Mesendoderm (in vitro differentiated cells): ENCODE data around the gene MELTF.
A peak's percentile ranks its signal among the peaks of the same experiment; 100 is the strongest.

ENCODE experiments used
- DNase-seq: peaks from one replicate; pipeline ENCODE4 v3.0.0; 2013
- H2AK5ac ChIP-seq: 2 replicates; pipeline ENCODE4 v1.6.1; 2013; ENCODE audit warnings: low read length, inconsistent platforms
- H2BK120ac ChIP-seq: 2 replicates; pipeline ENCODE4 v1.6.1; 2013; ENCODE audit warnings: low read depth, mild to moderate bottlenecking, low read length, moderate library complexity, mixed read lengths
- H2BK15ac ChIP-seq: replicated peaks from 2 replicates; pipeline ENCODE4 v1.6.1; 2013; ENCODE audit warnings: low read depth, mild to moderate bottlenecking, moderate library complexity
- H2BK5ac ChIP-seq: 2 replicates; pipeline ENCODE4 v1.6.1; 2013; ENCODE audit warnings: low read length, inconsistent platforms
- H3K18ac ChIP-seq: 2 replicates; pipeline ENCODE4 v1.6.1; 2013; ENCODE audit warnings: mild to moderate bottlenecking, low read length, mixed read lengths
- H3K23ac ChIP-seq: one replicate; pipeline ENCODE4 v1.6.1; 2013; ENCODE audit warnings: low read length
- H3K27ac ChIP-seq: 2 replicates; pipeline ENCODE4 v1.5.1; 2013; ENCODE audit warnings: low read depth, mild to moderate bottlenecking, inconsistent platforms, low read length, moderate library complexity
- H3K27me3 ChIP-seq: 2 replicates; pipeline ENCODE4 v1.6.1; 2013; ENCODE audit warnings: low read length, control low read depth, mild to moderate bottlenecking, inconsistent platforms; ENCODE audit not compliant: insufficient read depth, poor library complexity
- H3K36me3 ChIP-seq: 2 replicates; pipeline ENCODE4 v1.6.1; 2013; ENCODE audit warnings: low read length, inconsistent platforms; ENCODE audit not compliant: control insufficient read depth, insufficient read depth
- H3K4ac ChIP-seq: one replicate; pipeline ENCODE4 v1.6.1; 2013; ENCODE audit warnings: low read depth, mild to moderate bottlenecking, low read length, moderate library complexity
- H3K4me1 ChIP-seq: 2 replicates; pipeline ENCODE4 v1.6.1; 2013; ENCODE audit warnings: low read depth, low read length, inconsistent platforms; ENCODE audit not compliant: control insufficient read depth
- H3K4me2 ChIP-seq: 2 replicates; pipeline ENCODE4 v1.6.1; 2013; ENCODE audit warnings: low read length
- H3K4me3 ChIP-seq: 2 replicates; pipeline ENCODE4 v1.5.1; 2013; ENCODE audit warnings: mild to moderate bottlenecking, low read length
- H3K56ac ChIP-seq: one replicate; pipeline ENCODE4 v1.6.1; 2013; ENCODE audit warnings: low read length
- H3K79me1 ChIP-seq: 2 replicates; pipeline ENCODE4 v1.6.1; 2013; ENCODE audit warnings: low read length, inconsistent platforms
- H3K79me2 ChIP-seq: 2 replicates; pipeline ENCODE4 v1.6.1; 2013; ENCODE audit warnings: mild to moderate bottlenecking, low read length; ENCODE audit not compliant: control insufficient read depth, insufficient read depth
- H3K9ac ChIP-seq: 2 replicates; pipeline ENCODE4 v1.6.1; 2013; ENCODE audit warnings: low read length, inconsistent platforms
- H4K5ac ChIP-seq: one replicate; pipeline ENCODE4 v1.6.1; 2013; ENCODE audit warnings: low read length
- H4K8ac ChIP-seq: one replicate; pipeline ENCODE4 v1.6.1; 2013; ENCODE audit warnings: low read depth, mild to moderate bottlenecking, control low read depth, low read length, moderate library complexity
- WGBS: extraction: QIAGEN DNeasy Blood & Tissue Kit; methylation state at CpG from one replicate; pipeline ENCODE4 v1.1.7; 2013; ENCODE audit warnings: low lambda C conversion rate, missing lambda C conversion rate; ENCODE audit not compliant: insufficient coverage; ENCODE audit errors: extremely low coverage; 5-methylcytosine and 5-hydroxymethylcytosine counted together

Gene MELTF

DNA sequence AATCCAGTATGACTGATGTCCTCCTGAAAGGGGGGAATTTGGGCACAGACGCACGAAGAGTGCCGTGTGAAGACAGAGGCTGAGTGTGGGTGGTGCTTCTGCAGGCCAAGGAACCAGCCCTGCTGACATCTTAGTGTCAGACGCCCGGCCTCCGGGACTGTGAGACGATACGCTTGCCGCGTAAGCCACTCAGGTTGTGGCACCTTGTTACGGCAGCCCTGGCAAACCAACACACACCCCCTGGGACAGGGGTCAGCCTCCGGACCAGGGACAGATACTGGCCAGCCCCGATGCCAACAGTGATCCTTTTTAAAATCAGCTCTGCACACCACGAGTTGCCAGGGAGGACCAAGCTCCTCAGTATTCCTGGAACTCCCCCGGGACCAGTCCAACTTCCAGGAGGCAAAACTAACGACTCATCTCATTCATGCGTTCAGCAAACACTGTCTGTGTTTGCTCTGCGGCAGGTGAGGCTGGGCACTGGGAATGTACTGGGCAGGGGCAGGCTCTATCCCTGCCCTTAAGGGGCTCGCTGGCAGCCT lies 39.8 kb downstream of the MELTF start:
- Histone ChIP-seq H3K56ac (no peak overlapping the region), H3K4ac (no peak overlapping the region), H2BK15ac (no peak overlapping the region), H3K36me3 (no peaks in the 10 kb centered on the region), H3K4me1 (no peaks in the 10 kb centered on the region), H3K27ac (no peak overlapping the region), H3K9ac (no peak overlapping the region), H2BK120ac (no peak overlapping the region), H3K23ac (no peak overlapping the region), H3K4me3 (no peak overlapping the region), H3K79me2 (no peaks in the 10 kb centered on the region), H2BK5ac (no peak overlapping the region), H3K79me1 (no peaks in the 10 kb centered on the region), H4K8ac (no peak overlapping the region), H2AK5ac (no peak overlapping the region), H3K27me3 (no peaks in the 10 kb centered on the region), H3K4me2 (no peak overlapping the region), H3K18ac (no peak overlapping the region), H4K5ac (no peak overlapping the region)
- DNase-seq = no peak
- no CpG with 5 or more reads among the region's 19 CpGs for WGBS

DNA sequence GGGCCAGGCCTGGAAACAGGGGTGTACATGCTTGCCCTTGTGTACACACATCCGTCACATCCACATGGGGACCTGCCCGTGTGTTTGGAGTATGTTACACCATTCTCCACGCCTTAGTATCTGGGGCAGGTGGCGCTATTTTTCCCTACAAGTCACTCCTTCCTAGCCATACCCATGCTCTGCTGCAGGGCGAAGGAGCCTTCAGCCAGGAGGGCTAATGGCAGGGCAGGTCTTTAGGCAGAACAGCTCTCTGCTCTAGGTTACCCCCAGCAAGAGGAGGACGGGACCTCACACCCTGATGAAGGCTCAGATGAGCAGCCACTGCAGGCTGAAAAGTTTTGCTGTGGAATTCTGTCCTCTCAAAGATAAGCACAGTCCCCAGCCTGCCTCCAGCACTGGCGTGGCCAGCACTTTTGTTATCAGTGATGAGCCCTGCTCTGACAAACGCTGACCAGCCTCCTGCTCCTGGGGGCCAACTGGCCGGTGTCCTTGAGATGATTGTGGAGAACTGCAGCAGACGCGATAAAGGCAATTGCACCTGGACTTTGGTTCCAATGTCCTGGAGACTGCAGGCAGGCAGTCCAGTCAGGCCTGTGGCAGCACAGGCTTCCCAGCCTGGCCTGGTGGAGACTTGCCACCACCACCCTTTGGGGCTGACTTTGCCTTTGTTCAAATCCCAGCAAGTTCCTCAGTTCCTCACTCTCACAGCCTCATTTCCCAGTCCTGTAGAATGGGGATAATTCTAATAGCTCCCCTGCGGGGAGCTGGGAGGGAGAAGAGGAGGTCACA lies 41.2 kb downstream of the MELTF start:
- Histone ChIP-seq H3K56ac (no peak overlapping the region), H2BK5ac (no peak overlapping the region), H3K79me1 (no peaks in the 10 kb centered on the region), H3K9ac (no peak overlapping the region), H3K4me1 (no peaks in the 10 kb centered on the region), H3K4ac (no peak overlapping the region), H3K23ac (no peak overlapping the region), H3K79me2 (no peaks in the 10 kb centered on the region), H4K8ac (no peak overlapping the region), H2BK120ac (no peak overlapping the region), H3K27ac (no peak overlapping the region), H2AK5ac (no peak overlapping the region), H2BK15ac (no peak overlapping the region), H4K5ac (no peak overlapping the region), H3K27me3 (no peaks in the 10 kb centered on the region), H3K36me3 (no peaks in the 10 kb centered on the region), H3K4me3 (no peak overlapping the region), H3K4me2 (no peak overlapping the region), H3K18ac (no peak overlapping the region)
- WGBS = no CpG with 5 or more reads among the region's 12 CpGs
- peak; percentile 77 for DNase-seq

- Histone ChIP-seq H2BK5ac (no peak overlapping the region), H3K56ac (no peak overlapping the region), H3K79me2 (no peaks in the 10 kb centered on the region), H3K79me1 (no peaks in the 10 kb centered on the region), H3K23ac (no peak overlapping the region), H3K4me3 (no peak overlapping the region), H4K5ac (no peak overlapping the region), H3K9ac (no peak overlapping the region), H2BK120ac (no peak overlapping the region), H2AK5ac (no peak overlapping the region), H4K8ac (no peak overlapping the region), H3K36me3 (no peaks in the 10 kb centered on the region), H3K18ac (no peak overlapping the region), H3K4ac (no peak overlapping the region), H3K27me3 (no peaks in the 10 kb centered on the region), H3K4me2 (no peak overlapping the region), H3K27ac (no peak overlapping the region), H3K4me1 (no peaks in the 10 kb centered on the region), H2BK15ac (no peak overlapping the region)
- WGBS = no CpG with 5 or more reads among the region's 10 CpGs
- DNase-seq = no peak
Observed at GRCh38 chr3:196987022-196987421, 42.6 kb downstream of the MELTF start.

DNA sequence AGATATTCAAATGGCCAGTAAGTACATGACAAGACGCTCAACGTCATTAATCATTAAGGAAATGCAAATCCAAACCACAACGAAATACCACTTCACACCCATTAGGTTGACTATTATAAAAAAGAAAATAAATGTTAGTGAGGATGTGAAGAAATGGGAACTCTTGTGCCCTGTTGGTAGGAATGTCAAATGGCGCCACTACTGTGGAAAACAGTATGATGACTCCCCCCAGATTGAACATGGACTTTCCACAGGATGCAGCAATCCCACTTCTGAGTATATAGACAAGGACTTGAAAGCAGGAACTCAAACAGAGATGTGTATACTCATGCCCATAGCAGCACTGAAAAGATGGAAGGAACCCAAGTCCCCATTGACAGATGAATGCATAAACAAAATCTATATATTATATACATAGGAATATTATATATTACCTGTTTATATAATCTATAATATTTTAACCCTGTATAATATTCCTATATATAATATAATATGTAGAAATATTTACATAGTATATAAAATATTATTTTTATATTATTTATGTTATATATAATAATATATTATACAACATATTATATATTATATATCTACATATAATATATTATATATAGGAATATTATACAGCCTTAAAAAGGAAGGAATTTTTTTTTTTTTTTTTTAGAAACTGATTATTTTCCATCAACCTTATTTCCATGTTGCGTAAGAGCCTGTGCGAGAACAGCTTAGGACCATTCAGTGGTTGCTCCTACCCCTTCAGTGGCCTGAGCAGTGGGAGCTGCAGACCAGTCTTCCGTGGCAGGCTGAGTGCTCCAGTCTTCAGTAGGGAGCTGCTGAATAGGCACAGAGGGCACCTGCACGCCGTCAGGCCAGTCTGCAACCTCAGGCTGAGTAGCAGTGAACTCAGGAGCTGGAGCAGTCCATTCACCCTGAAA lies 43.4 kb downstream of the MELTF start:
- Histone ChIP-seq H2AK5ac (no peak overlapping the region), H4K5ac (no peak overlapping the region), H2BK120ac (no peak overlapping the region), H4K8ac (no peak overlapping the region), H3K23ac (no peak overlapping the region), H3K56ac (no peak overlapping the region), H2BK5ac (no peak overlapping the region), H3K4ac (no peak overlapping the region), H2BK15ac (no peak overlapping the region), H3K79me2 (no peaks in the 10 kb centered on the region), H3K4me1 (no peaks in the 10 kb centered on the region), H3K27ac (no peak overlapping the region), H3K4me3 (no peak overlapping the region), H3K18ac (no peak overlapping the region), H3K36me3 (no peaks in the 10 kb centered on the region), H3K79me1 (no peaks in the 10 kb centered on the region), H3K27me3 (no peaks in the 10 kb centered on the region), H3K9ac (no peak overlapping the region), H3K4me2 (no peak overlapping the region)
- no CpG with 5 or more reads among the region's 9 CpGs for WGBS
- no peak for DNase-seq

GRCh38 chr3:196985298-196985697 lies 44.3 kb downstream of the MELTF start:
- H4K8ac ChIP-seq = no peak overlapping the region

More at GRCh38 chr3:196985298-196985697, 44.3 kb downstream of the MELTF start:
- Histone ChIP-seq H4K5ac (no peak overlapping the region), H2BK15ac (no peak overlapping the region), H3K18ac (no peak overlapping the region), H3K79me1 (no peaks in the 10 kb centered on the region), H3K23ac (no peak overlapping the region), H3K4ac (no peak overlapping the region), H3K56ac (no peak overlapping the region), H3K79me2 (no peaks in the 10 kb centered on the region), H3K4me2 (no peak overlapping the region), H2BK120ac (no peak overlapping the region), H3K27ac (no peak overlapping the region), H3K4me3 (no peak overlapping the region), H3K36me3 (no peaks in the 10 kb centered on the region), H3K4me1 (no peaks in the 10 kb centered on the region), H3K27me3 (no peaks in the 10 kb centered on the region), H2BK5ac (no peak overlapping the region), H3K9ac (no peak overlapping the region), H2AK5ac (no peak overlapping the region)
- WGBS = no CpG with 5 or more reads among the region's 6 CpGs
- DNase-seq = no peak
